ENCODE measurements around the gene PAK3. TPM values are rescaled to one million over a fixed set of nuclear protein-coding genes. Genes with fewer than 3 reads are reported as not detected.

Gene PAK3
- total and polyA plus RNA-seq, 7 donors: 0.04 to 0.71 (median 0.15) TPM

GRCh38 chrX:111270339-111270738 is 174.3 kb downstream of the PAK3 start, which contains the start of gene CAPN6:
Gene CAPN6, minus strand, starts transcription at chrX:111270483. Its CDS starts 6,547 bp downstream, at chrX:111263936.
- Histone ChIP-seq H3K4me3 (no peak within 1 kb of the TSS), H3K9me3 (no peaks in the 10 kb centered on the region), H3K4me1 (no peaks in the 10 kb centered on the region), H3K27ac (no peak within 1 kb of the TSS), H3K27me3 (ENCODE audit: insufficient read depth in 3 of 3, low read length in 2 of 3) (peaks cover 0 to 52% (median 0%) of the 10 kb centered on the region in 3 donors), H3K36me3 (ENCODE audit: insufficient read depth in 1 of 2, low read depth in 1 of 2) (no peaks in the 10 kb centered on the region)
- ATAC-seq (peak in 1 of 4 donors; percentile 29), DNase-seq (peak; percentile 9 to 49)
- intact Hi-C loops (cut with DNase I): no loop called here
- WGBS, 3 donors: 30 to 37% (median 31%) methylated on average over 8 of the region's 8 CpGs
- no peak for TF ChIP-seq CTCF (IDR thresholded peaks at IDR 0.05)

Other genes with a start within 250 kb of the PAK3 start
- 1 to 10 TPM in 1 of 4 donors, under 1 TPM in 3; 0.25 to 2.6 (median 0.53) TPM for gene CAPN6, start 174.3 kb downstream of the PAK3 start, total RNA-seq
- under 1 TPM; 0.08 to 0.39 (median 0.16) TPM for gene CAPN6, start 174.3 kb downstream of the PAK3 start, polyA plus RNA-seq